ENCODE data around the gene THADA.

DNA sequence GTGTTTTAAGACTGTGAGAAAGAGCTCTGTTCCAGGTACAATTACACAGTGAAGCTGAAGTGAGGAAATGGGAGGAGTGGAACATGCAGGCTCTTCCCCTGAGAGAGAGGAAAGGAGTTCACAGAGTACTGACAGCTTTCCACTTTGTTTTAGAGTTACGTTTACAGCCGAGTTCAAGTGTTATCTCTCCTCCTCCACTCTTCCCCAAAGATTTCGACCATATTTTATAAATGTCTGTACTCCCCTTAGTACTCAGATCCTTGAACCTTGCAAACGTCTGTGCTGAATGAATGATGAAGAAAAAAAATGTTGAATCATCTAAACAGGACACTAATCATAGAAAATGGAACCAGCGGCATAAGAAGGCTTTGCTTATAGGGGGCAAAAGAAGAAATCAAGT lies 121.6 kb downstream of the THADA start:
- no peak for TF ChIP-seq YY1 (IDR thresholded peaks at IDR 0.05; ENCODE audit: insufficient read depth, insufficient read length)
- no peak for TF ChIP-seq SUZ12 (IDR thresholded peaks at IDR 0.05; ENCODE audit: extremely low read depth, insufficient read depth, insufficient read length)

Measured in NT2/D1 (cell line).